ENCODE data around the gene PCNX3.
"Not testable (repeated sequence)": the region's sequence is repeated elsewhere in the genome, so short reads cannot be mapped to it uniquely, and the experiment has no call there.

Gene PCNX3

GRCh38 chr11:65621460-65621859 is 5.9 kb downstream of the PCNX3 start:
- DNase-seq = no peak

GRCh38 chr11:65622011-65622410 is 6.4 kb downstream of the PCNX3 start:
- no peak for DNase-seq

GRCh38 chr11:65623177-65623576 is 7.6 kb downstream of the PCNX3 start:
- no peak for DNase-seq

GRCh38 chr11:65623852-65624616 is 8.5 kb downstream of the PCNX3 start:
- no peak for DNase-seq

- DNase-seq = no peak
Measured at GRCh38 chr11:65624931-65625627, 9.5 kb downstream of the PCNX3 start.

GRCh38 chr11:65625628-65626342 is 10.2 kb downstream of the PCNX3 start:
- DNase-seq = peak; percentile 36

- DNase-seq = no peak
Measured at GRCh38 chr11:65627202-65627601, 11.6 kb downstream of the PCNX3 start.

GRCh38 chr11:65629579-65629978 is 14.0 kb downstream of the PCNX3 start:
- no peak for DNase-seq

- DNase-seq = no peak
Measured at GRCh38 chr11:65630215-65630614, 14.6 kb downstream of the PCNX3 start.

- DNase-seq = no peak
Measured at GRCh38 chr11:65633390-65634108, 18.0 kb downstream of the PCNX3 start.

- DNase-seq = no peak
Measured at GRCh38 chr11:65634109-65634436, 18.5 kb downstream of the PCNX3 start.

- DNase-seq = no peak
Measured at GRCh38 chr11:65634440-65634839, 18.9 kb downstream of the PCNX3 start.

GRCh38 chr11:65634905-65635731 is 19.5 kb downstream of the PCNX3 start:
- DNase-seq = no peak

- no peak for DNase-seq
Measured at GRCh38 chr11:65636108-65637031, 20.8 kb downstream of the PCNX3 start.

GRCh38 chr11:65637032-65637557 is 21.5 kb downstream of the PCNX3 start:
- no peak for DNase-seq

GRCh38 chr11:65637794-65638419 is 22.3 kb downstream of the PCNX3 start, which contains the start of gene SIPA1:
Gene SIPA1, plus strand, starts transcription at chr11:65638101. Its CDS starts 2,821 bp downstream, at chr11:65640922.
- peak; percentile 71 for DNase-seq

GRCh38 chr11:65639228-65639597 is 23.6 kb downstream of the PCNX3 start:
- DNase-seq = not testable (repeated sequence)

GRCh38 chr11:65639623-65640482 is 24.3 kb downstream of the PCNX3 start:
- DNase-seq = peak; percentile 37
